Endothelial cell of umbilical vein (primary cell): ENCODE measurements around the gene RAB8B. TPM values are rescaled to one million over a fixed set of nuclear protein-coding genes. Genes with fewer than 3 reads are reported as not detected.
A peak's percentile ranks its signal among the peaks of the same experiment; 100 is the strongest.

ENCODE experiments used
- BruUV-seq: library from RNA; stranded (reverse); fragments of 400-500 nt; replicated peaks from 2 replicates; lab custom pipeline; 2021; lab: Mats Ljungman, UMichigan
- CTCF ChIA-PET: fragments of 300-600, 350-600 bp; sonication (Branson Sonifier 250); formaldehyde crosslinking; loops from one replicate; lab custom pipeline; 2021; ENCODE audit warnings: antibody characterized with exemption, inconsistent platforms; lab: Charles Lee
- POLR2A ChIA-PET: fragments of 300-600, 350-600 bp; sonication (Branson Sonifier 250); formaldehyde crosslinking; loops from one replicate; lab custom pipeline; 2021; ENCODE audit warnings: antibody characterized with exemption, inconsistent platforms; lab: Charles Lee
- DNase-seq: peaks from one replicate; pipeline ENCODE4 v3.0.0-alpha.2; 2011; ENCODE audit warnings: low read depth, low spot score
- FAIRE-seq: peaks from 2 replicates; lab custom pipeline; 2011; peaks lifted over from hg19 to GRCh38; lab: Jason Lieb, UNC
- H2AFZ ChIP-seq: 2 replicates; pipeline ENCODE4 v1.6.0; 2012; ENCODE audit warnings: low read depth, low read length, control low read depth, inconsistent platforms
- H3K27ac ChIP-seq: 2 replicates; pipeline ENCODE4 v1.5.1; 2011; ENCODE audit warnings: low read depth, mild to moderate bottlenecking, control low read depth, low read length, moderate library complexity; ENCODE audit not compliant: insufficient read depth
- H3K27me3 ChIP-seq, 2 experiments: 2 replicates each; pipeline versions ENCODE4 v1.6.0 to v1.6.1; 2011; ENCODE audit warnings: low read length in 2 of 2, mixed read lengths in 1 of 2; ENCODE audit not compliant: control insufficient read depth in 2 of 2, insufficient read depth in 2 of 2
- H3K36me3 ChIP-seq, 2 experiments: 2 replicates in 1 of 2; 3 replicates in 1 of 2; pipeline ENCODE4 v1.5.1; 2011; ENCODE audit warnings: low read length in 2 of 2, mild to moderate bottlenecking in 1 of 2, moderate library complexity in 1 of 2; ENCODE audit not compliant: control insufficient read depth in 2 of 2, insufficient read depth in 2 of 2; ENCODE audit errors: extremely low read depth in 1 of 2
- H3K4me1 ChIP-seq: 3 replicates; pipeline ENCODE4 v1.5.1; 2011; ENCODE audit warnings: mild to moderate bottlenecking, low read length; ENCODE audit not compliant: control insufficient read depth, insufficient read depth; ENCODE audit errors: extremely low read depth
- H3K4me2 ChIP-seq: 2 replicates; pipeline ENCODE4 v1.6.1; 2011; ENCODE audit warnings: low read length, control low read depth, mixed read lengths; ENCODE audit not compliant: insufficient read depth
- H3K4me3 ChIP-seq, 3 experiments: fragments of 200-600 bp in 1 of 3; sonication (generic), shearing (Covaris generic) in 1 of 3; replicated peaks in 1 of 3; 2 replicates each; pipeline ENCODE4 v1.5.1; 2011 to 2016; ENCODE audit warnings: control low read depth in 3 of 3, low read length in 3 of 3, mild to moderate bottlenecking in 2 of 3, inconsistent platforms in 1 of 3, low read depth in 1 of 3, moderate library complexity in 1 of 3; ENCODE audit not compliant: insufficient read depth in 1 of 3
- H3K79me2 ChIP-seq: 2 replicates; pipeline ENCODE4 v1.6.0; 2012; ENCODE audit warnings: low read length, inconsistent platforms; ENCODE audit not compliant: control insufficient read depth, insufficient read depth
- H3K9ac ChIP-seq: replicated peaks from 2 replicates; pipeline ENCODE3; 2011; ENCODE audit warnings: low read length, control low read depth; ENCODE audit not compliant: insufficient read depth; ENCODE audit errors: extremely low read depth
- H3K9me1 ChIP-seq: replicated peaks from 3 replicates; pipeline ENCODE4 v1.6.0; 2011; ENCODE audit warnings: mild to moderate bottlenecking, low read length; ENCODE audit not compliant: control insufficient read depth, insufficient read depth; ENCODE audit errors: extremely low read depth
- H3K9me3 ChIP-seq: replicated peaks from 2 replicates; pipeline ENCODE4 v1.5.1; 2012; ENCODE audit warnings: low read length, inconsistent platforms; ENCODE audit not compliant: control insufficient read depth, insufficient read depth
- H4K20me1 ChIP-seq: replicated peaks from 2 replicates; pipeline ENCODE3; 2011; ENCODE audit warnings: mild to moderate bottlenecking, low read length; ENCODE audit not compliant: control insufficient read depth, insufficient read depth; ENCODE audit errors: extremely low read depth
- CTCF ChIP-seq, 2 donors: IDR thresholded peaks; 1 replicate in 1 of 2; 2 replicates in 1 of 2; pipeline ENCODE4 v1.5.1; 2011; ENCODE audit warnings: low read length in 2 of 2, mild to moderate bottlenecking in 2 of 2, moderate library complexity in 2 of 2, control low read depth in 1 of 2, inconsistent platforms in 1 of 2, low read depth in 1 of 2; ENCODE audit not compliant: insufficient read depth in 1 of 2; ENCODE audit errors: extremely low read depth in 1 of 2
- EZH2 ChIP-seq: IDR thresholded peaks from 2 replicates; pipeline ENCODE4 v1.6.1; 2012; ENCODE audit warnings: borderline replicate concordance, low read depth, mild to moderate bottlenecking, moderate library complexity, low read length, inconsistent platforms; ENCODE audit not compliant: severe bottlenecking
- FOS ChIP-seq: IDR thresholded peaks from 2 replicates; pipeline ENCODE4 v1.6.1; 2011; ENCODE audit warnings: mild to moderate bottlenecking, low read length, moderate library complexity, borderline replicate concordance; ENCODE audit not compliant: insufficient read depth
- GATA2 ChIP-seq: IDR thresholded peaks from 2 replicates; pipeline ENCODE4 v1.7.0; 2011; ENCODE audit warnings: low read depth, mild to moderate bottlenecking, moderate library complexity, mixed read lengths, low read length; ENCODE audit not compliant: insufficient read length, insufficient read depth
- JUN ChIP-seq: IDR thresholded peaks from 2 replicates; pipeline ENCODE4 v1.6.1; 2011; ENCODE audit warnings: borderline replicate concordance, low read depth; ENCODE audit not compliant: insufficient read length, insufficient read depth
- MAX ChIP-seq: IDR thresholded peaks from 2 replicates; pipeline ENCODE4 v1.6.1; 2011; ENCODE audit not compliant: insufficient read depth, insufficient read length
- MYC ChIP-seq: IDR thresholded peaks from one replicate; pipeline ENCODE4 v1.6.1; 2011; ENCODE audit warnings: mild to moderate bottlenecking, low read depth, low read length
- POLR2A ChIP-seq: IDR thresholded peaks from 2 replicates; pipeline ENCODE4 v1.6.1; 2012; ENCODE audit warnings: low read depth, mild to moderate bottlenecking, control low read depth, low read length
- POLR2AphosphoS5 ChIP-seq: IDR thresholded peaks from 2 replicates; pipeline ENCODE4 v1.6.1; 2012; ENCODE audit warnings: low read depth, mild to moderate bottlenecking, control low read depth, low read length, moderate library complexity; ENCODE audit not compliant: insufficient read depth
- dilution Hi-C: fragments of 300-500 bp; cut with MboI; formaldehyde crosslinking; loops from one replicate; pipeline ENCODE4 v1.15.0; 2019; ENCODE audit warnings: low sequenced_read_pairs; ENCODE audit not compliant: extremely low pct_ligation_motif_present
- intact Hi-C: fragments of 100-400 bp; cut with micrococcal nuclease; formaldehyde crosslinking; loops from one replicate; pipeline ENCODE4 v1.10.0; 2022
- polyA plus RNA-seq, 4 experiments: library from polyadenylated mRNA; depleted of rRNA in 3 of 4; stranded (reverse) in 3 of 4; unstranded in 1 of 4; fragments of >200 nt; gene quantifications; 2 replicates each; pipeline versions ENCODE4 v1.2.1 to v1.2.3, GENCODE V29; 2011 to 2012; ENCODE audit warnings: missing spikeins in 1 of 4
- total RNA-seq: library from RNA; stranded (reverse); gene quantifications from 2 replicates; pipeline ENCODE4 v1.2.3, GENCODE V29; 2021

The RAB8B gene
- total and polyA plus RNA-seq, 2 donors (not counting 3 experiments of a cell fraction or from before 2014, with no cell fraction given) = 10.4 to 52.5 TPM

GRCh38 chr15:63243776-63244175 lies 54.4 kb downstream of the RAB8B start:
- intact Hi-C loops = loop anchor here (1.0 to 5.0 kb wide), 5 partner anchors 9 to 146 kb away; partner anchors contain the start of genes APH1B and RAB8B
- Histone ChIP-seq H3K4me3 (no peak overlapping the region), H3K9ac (peak overlapping the region; percentile 0), H4K20me1 (no peaks in the 10 kb centered on the region), H2AFZ (no peak overlapping the region), H3K9me3 (no peaks in the 10 kb centered on the region), H3K36me3 (no peaks in the 10 kb centered on the region), H3K27me3 (no peaks in the 10 kb centered on the region), H3K9me1 (no peaks in the 10 kb centered on the region), H3K79me2 (peaks cover 29% of the 10 kb centered on the region), H3K4me1 (peaks cover 21% of the 10 kb centered on the region), H3K27ac (peak overlapping the region; percentile 90), H3K4me2 (peak overlapping the region; percentile 65)
- dilution Hi-C loops = no loop called here
- TF ChIP-seq GATA2 (no peak), POLR2A (no peak), EZH2 (no peak), JUN (no peak), CTCF (IDR thresholded peaks at IDR 0.05; ENCODE audit: extremely low read depth in 1 of 2, insufficient read depth in 1 of 2, low read depth in 1 of 2, low read length in 2 of 2) (no peak), POLR2AphosphoS5 (no peak), MYC (no peak), FOS (no peak), MAX (no peak)
- no peak for DNase-seq
- no TSS peak for BruUV-seq
- CTCF ChIA-PET = interaction anchor here (1.0 to 2.7 kb wide), 9 partner anchors 12 to 86 kb away, joined by 3 to 11 read pairs (median 4); partner anchors contain the start of gene RPS27L
- POLR2A ChIA-PET = no interaction called here
- FAIRE-seq = no peak
